ENCODE data around the gene CAPRIN1. TPM values are rescaled to one million over a fixed set of nuclear protein-coding genes. Genes with fewer than 3 reads are reported as not detected.

The CAPRIN1 gene
- total and polyA plus RNA-seq, 2 donors (not counting 3 experiments of a cell fraction or from before 2014, with no cell fraction given) = 138 to 279 TPM

DNA sequence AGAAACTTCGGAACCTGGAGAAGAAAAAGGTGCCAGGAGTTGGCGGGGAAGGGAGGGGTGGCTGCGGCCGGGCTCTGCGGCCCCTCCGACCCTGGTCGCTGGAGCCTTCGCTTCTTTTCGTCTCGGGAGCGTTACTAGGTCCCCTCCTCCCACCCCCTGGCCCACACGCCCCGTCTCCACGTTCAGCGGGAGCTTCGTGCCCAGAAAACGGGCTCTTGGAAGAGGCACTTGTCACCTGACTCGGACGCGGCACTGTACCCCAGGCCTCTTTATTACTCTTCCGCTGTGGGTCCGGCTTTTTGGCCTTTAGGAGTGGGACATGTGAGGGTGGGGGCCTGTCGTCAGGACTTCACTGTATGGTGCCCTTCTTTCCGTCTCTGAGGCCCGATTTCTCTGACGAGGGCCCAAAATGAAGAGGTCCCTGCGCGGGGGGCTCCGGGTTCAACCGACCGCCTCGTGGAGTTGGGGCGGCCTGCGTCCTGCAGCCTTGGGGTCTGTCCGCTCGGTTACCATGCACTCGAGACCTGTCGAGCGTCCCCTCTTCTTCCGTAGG lies 1.2 kb downstream of the CAPRIN1 start:
- intact Hi-C loops (cut with micrococcal nuclease) = loop anchor here (1.0 to 5.0 kb wide), 6 partner anchors 16 to 350 kb away; partner anchors contain the start of genes ABTB2 and C11orf91
- peak overlapping the region; percentile 87 for H3K27ac ChIP-seq (ENCODE audit: insufficient read depth, low read depth, low read length)
- H3K4me3 ChIP-seq (replicated peaks in 1 of 3; ENCODE audit: insufficient read depth in 1 of 3, low read depth in 1 of 3, low read length in 3 of 3) = peak overlapping the region; percentile 60 to 97 (median 97)
- H3K9me3 ChIP-seq (replicated peaks; ENCODE audit: control insufficient read depth, insufficient read depth, low read length) = no peaks in the 10 kb centered on the region
- H3K27me3 ChIP-seq (ENCODE audit: control insufficient read depth in 2 of 2, insufficient read depth in 2 of 2, low read length in 2 of 2) = no peaks in the 10 kb centered on the region
- peaks cover 43% of the 10 kb centered on the region for H3K4me1 ChIP-seq (ENCODE audit: control insufficient read depth, extremely low read depth, insufficient read depth, low read length)
- peak overlapping the region; percentile 55 for H2AFZ ChIP-seq (ENCODE audit: low read depth, low read length)
- no peak for FAIRE-seq
- BruUV-seq (replicated peaks) = TSS peak; percentile 24
- H3K9me1 ChIP-seq (replicated peaks; ENCODE audit: control insufficient read depth, extremely low read depth, insufficient read depth, low read length) = no peaks in the 10 kb centered on the region
- TF ChIP-seq POLR2AphosphoS5 (IDR thresholded peaks at IDR 0.05; ENCODE audit: insufficient read depth, low read depth, low read length) (no peak), MYC (IDR thresholded peaks at IDR 0.05; ENCODE audit: low read depth, low read length) (no peak), POLR2A (IDR thresholded peaks at IDR 0.05; ENCODE audit: low read depth, low read length) (no peak), JUN (IDR thresholded peaks at IDR 0.05; ENCODE audit: borderline replicate concordance, insufficient read depth, insufficient read length, low read depth) (no peak), GATA2 (IDR thresholded peaks at IDR 0.05; ENCODE audit: insufficient read depth, insufficient read length, low read depth, low read length) (no peak), EZH2 (IDR thresholded peaks at IDR 0.05; ENCODE audit: borderline replicate concordance, low read depth, low read length, severe bottlenecking) (no peak), FOS (IDR thresholded peaks at IDR 0.05; ENCODE audit: borderline replicate concordance, insufficient read depth, low read length) (no peak)
- TF ChIP-seq, protein P1, sequence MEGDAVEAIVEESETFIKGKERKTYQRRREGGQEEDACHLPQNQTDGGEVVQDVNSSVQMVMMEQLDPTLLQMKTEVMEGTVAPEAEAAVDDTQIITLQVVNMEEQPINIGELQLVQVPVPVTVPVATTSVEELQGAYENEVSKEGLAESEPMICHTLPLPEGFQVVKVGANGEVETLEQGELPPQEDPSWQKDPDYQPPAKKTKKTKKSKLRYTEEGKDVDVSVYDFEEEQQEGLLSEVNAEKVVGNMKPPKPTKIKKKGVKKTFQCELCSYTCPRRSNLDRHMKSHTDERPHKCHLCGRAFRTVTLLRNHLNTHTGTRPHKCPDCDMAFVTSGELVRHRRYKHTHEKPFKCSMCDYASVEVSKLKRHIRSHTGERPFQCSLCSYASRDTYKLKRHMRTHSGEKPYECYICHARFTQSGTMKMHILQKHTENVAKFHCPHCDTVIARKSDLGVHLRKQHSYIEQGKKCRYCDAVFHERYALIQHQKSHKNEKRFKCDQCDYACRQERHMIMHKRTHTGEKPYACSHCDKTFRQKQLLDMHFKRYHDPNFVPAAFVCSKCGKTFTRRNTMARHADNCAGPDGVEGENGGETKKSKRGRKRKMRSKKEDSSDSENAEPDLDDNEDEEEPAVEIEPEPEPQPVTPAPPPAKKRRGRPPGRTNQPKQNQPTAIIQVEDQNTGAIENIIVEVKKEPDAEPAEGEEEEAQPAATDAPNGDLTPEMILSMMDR (IDR thresholded peaks at IDR 0.05; ENCODE audit: extremely low read depth in 1 of 2, insufficient read depth in 1 of 2, low read depth in 1 of 2, low read length in 2 of 2) = no peak
- TF ChIP-seq, protein P2, sequence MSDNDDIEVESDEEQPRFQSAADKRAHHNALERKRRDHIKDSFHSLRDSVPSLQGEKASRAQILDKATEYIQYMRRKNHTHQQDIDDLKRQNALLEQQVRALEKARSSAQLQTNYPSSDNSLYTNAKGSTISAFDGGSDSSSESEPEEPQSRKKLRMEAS (IDR thresholded peaks at IDR 0.05; ENCODE audit: insufficient read depth, insufficient read length) = no peak
- ChIA-PET CTCF (interaction anchor here (0.6 to 1.0 kb wide), 3 partner anchors 11 to 56 kb away, joined by 3 to 4 read pairs (median 3); no protein-coding TSS in a partner anchor), POLR2A (interaction anchor here (1.4 kb wide), 1 partner anchor 15 kb away, joined by 5 read pairs; no protein-coding TSS in a partner anchor)
- DNase-seq (ENCODE audit: low read depth, low spot score) = no peak
- dilution Hi-C loops (cut with MboI; ENCODE audit: extremely low pct_ligation_motif_present, low sequenced_read_pairs) = no loop called here
- H3K36me3 ChIP-seq (ENCODE audit: control insufficient read depth in 2 of 2, extremely low read depth in 1 of 2, insufficient read depth in 2 of 2, low read length in 2 of 2) = peaks cover 0 to 8% of the 10 kb centered on the region in 2 experiments
- H4K20me1 ChIP-seq (replicated peaks; ENCODE audit: control insufficient read depth, extremely low read depth, insufficient read depth, low read length) = peaks cover 15% of the 10 kb centered on the region
- H3K79me2 ChIP-seq (ENCODE audit: control insufficient read depth, insufficient read depth, low read length) = peaks cover 56% of the 10 kb centered on the region
- peak overlapping the region; percentile 94 for H3K4me2 ChIP-seq (ENCODE audit: insufficient read depth, low read length)
- peak overlapping the region; percentile 91 for H3K9ac ChIP-seq (replicated peaks; ENCODE audit: extremely low read depth, insufficient read depth, low read length)
